ENCODE results near the gene ASRGL1.

ASRGL1 gene

GRCh38 chr11:62430425-62430824, 93.2 kb downstream of the ASRGL1 start:
- TF ChIP-seq ZFX (IDR thresholded peaks at IDR 0.05; ENCODE audit: borderline replicate concordance) (no peak), CTCF (IDR thresholded peaks at IDR 0.05) (no peak)
- no peak overlapping the region for H3K27ac ChIP-seq

- no peak for TF ChIP-seq ZFX (IDR thresholded peaks at IDR 0.05; ENCODE audit: borderline replicate concordance)
- TF ChIP-seq CTCF (IDR thresholded peaks at IDR 0.05): no peak
- H3K27ac ChIP-seq: no peak overlapping the region
Observed at GRCh38 chr11:62431171-62431901, 94.1 kb downstream of the ASRGL1 start.

DNA sequence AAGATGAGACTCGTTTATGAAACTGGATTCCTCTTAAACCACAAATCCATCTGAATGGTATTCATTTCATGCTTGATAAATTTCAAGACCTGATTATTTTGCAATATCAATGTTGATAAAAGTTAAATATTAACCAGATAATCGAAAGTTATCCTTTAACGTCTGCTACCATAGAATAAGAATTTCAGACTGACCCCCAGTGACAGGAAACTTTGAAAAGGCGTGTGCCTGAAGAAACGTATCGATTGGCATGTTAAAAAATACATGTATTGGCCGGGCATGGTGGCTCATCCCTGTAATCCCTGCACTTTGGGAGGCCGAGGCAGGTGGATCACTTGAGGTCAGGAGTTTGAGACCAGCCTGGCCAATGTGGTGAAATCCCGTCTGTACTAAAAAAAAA, 95.4 kb downstream of the ASRGL1 start:
- TF ChIP-seq ZFX (IDR thresholded peaks at IDR 0.05; ENCODE audit: borderline replicate concordance): no peak
- no peak for TF ChIP-seq CTCF (IDR thresholded peaks at IDR 0.05)
- H3K27ac ChIP-seq: no peak overlapping the region

DNA sequence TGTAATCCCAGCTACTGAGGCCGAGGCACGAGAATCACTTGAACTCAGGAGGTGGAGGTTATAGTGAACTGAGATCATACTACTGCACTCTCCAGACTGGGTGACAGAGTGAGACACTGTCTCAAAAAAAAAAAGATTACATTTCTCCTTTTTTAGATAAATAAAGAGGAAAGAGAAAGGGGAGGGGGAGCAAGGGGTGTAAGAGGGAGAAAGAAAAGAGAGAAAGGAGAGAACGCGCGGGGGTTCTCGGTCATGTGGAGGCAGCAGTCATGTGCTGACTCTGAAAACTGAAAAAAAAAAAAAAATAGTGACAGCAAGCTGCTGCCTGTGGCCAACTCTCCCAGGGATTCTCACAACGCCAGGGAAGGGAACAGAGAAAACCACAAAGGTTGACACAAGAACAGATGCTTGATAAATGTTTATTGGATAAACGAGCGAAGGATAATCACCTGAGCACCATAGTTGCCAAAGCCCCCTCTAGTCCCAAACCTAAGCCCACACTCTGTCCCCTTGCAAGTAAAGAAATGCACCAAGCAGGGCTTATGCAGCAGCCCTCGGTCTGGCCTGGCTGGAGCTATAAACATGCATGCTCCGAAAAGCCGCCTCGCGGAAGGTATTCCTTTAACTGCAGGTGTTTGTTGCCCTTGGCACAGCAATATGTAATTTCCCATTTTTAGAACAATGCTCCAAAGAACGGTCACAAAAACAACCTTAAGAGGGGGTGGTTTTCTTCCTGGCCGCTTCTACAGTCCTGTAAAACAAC, 96.1 kb downstream of the ASRGL1 start:
- TF ChIP-seq ZFX (IDR thresholded peaks at IDR 0.05; ENCODE audit: borderline replicate concordance): no peak
- no peak for TF ChIP-seq CTCF (IDR thresholded peaks at IDR 0.05)
- no peak overlapping the region for H3K27ac ChIP-seq

GRCh38 chr11:62433904-62434276, 96.6 kb downstream of the ASRGL1 start:
- no peak overlapping the region for H3K27ac ChIP-seq
- TF ChIP-seq ZFX (IDR thresholded peaks at IDR 0.05; ENCODE audit: borderline replicate concordance): no peak
- no peak for TF ChIP-seq CTCF (IDR thresholded peaks at IDR 0.05)

GRCh38 chr11:62435846-62436660, 98.8 kb downstream of the ASRGL1 start:
- no peak overlapping the region for H3K27ac ChIP-seq
- TF ChIP-seq ZFX (IDR thresholded peaks at IDR 0.05; ENCODE audit: borderline replicate concordance) (no peak), CTCF (IDR thresholded peaks at IDR 0.05) (no peak)

Measured in 22Rv1 (cell line).